Prostate gland (tissue), 2 donors: Measurements from ENCODE around the gene RPE65.

Source experiments
- POLR2A ChIP-seq: fragments of 450-650 bp; IDR thresholded peaks from one replicate; pipeline ENCODE4 v1.6.1; 2016; ENCODE audit warnings: antibody characterized with exemption, mild to moderate bottlenecking
- TF ChIP-seq, protein P1 (sequence below), 4 experiments: fragments of 200-600 bp in 2 of 4; fragments of 450-650 bp in 2 of 4; sonication (generic) in 2 of 4; IDR thresholded peaks; 1 replicate in 3 of 4; 2 replicates in 1 of 4; pipeline ENCODE4 v1.5.1; 2016 to 2019; ENCODE audit warnings: antibody characterized with exemption in 4 of 4, mild to moderate bottlenecking in 2 of 4, moderate library complexity in 2 of 4

DNA sequence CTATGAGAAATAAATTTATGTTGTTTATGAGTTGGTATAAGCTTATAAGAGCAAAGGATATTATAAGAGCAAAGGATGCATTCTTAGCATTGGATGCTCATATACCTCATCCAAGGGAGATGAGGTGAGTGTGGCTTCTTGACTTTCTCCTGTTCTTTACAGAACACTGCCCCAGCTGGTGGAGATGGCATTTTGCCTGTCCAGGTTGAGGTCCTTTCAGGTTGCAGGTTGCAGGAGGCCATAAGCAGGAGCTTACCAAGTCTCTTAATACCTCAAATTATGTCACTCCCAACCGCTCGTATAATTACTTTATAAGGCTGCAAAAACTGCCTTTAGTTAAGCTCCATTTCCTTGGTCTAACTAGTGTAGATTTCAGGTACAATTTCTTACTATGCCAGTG is 66.7 kb downstream of the RPE65 start:
- TF ChIP-seq POLR2A, result no peak
- TF ChIP-seq, protein P1, sequence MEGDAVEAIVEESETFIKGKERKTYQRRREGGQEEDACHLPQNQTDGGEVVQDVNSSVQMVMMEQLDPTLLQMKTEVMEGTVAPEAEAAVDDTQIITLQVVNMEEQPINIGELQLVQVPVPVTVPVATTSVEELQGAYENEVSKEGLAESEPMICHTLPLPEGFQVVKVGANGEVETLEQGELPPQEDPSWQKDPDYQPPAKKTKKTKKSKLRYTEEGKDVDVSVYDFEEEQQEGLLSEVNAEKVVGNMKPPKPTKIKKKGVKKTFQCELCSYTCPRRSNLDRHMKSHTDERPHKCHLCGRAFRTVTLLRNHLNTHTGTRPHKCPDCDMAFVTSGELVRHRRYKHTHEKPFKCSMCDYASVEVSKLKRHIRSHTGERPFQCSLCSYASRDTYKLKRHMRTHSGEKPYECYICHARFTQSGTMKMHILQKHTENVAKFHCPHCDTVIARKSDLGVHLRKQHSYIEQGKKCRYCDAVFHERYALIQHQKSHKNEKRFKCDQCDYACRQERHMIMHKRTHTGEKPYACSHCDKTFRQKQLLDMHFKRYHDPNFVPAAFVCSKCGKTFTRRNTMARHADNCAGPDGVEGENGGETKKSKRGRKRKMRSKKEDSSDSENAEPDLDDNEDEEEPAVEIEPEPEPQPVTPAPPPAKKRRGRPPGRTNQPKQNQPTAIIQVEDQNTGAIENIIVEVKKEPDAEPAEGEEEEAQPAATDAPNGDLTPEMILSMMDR (IDR thresholded peaks at IDR 0.05), result no peak
